ENCODE measurements around the gene ERGIC1. TPM values are rescaled to one million over a fixed set of nuclear protein-coding genes. Genes with fewer than 3 reads are reported as not detected.
"Not testable (repeated sequence)": the region's sequence is repeated elsewhere in the genome, so short reads cannot be mapped to it uniquely, and the experiment has no call there.

Gene ERGIC1
- polyA plus RNA-seq, 1 donor = 89.6 TPM

DNA sequence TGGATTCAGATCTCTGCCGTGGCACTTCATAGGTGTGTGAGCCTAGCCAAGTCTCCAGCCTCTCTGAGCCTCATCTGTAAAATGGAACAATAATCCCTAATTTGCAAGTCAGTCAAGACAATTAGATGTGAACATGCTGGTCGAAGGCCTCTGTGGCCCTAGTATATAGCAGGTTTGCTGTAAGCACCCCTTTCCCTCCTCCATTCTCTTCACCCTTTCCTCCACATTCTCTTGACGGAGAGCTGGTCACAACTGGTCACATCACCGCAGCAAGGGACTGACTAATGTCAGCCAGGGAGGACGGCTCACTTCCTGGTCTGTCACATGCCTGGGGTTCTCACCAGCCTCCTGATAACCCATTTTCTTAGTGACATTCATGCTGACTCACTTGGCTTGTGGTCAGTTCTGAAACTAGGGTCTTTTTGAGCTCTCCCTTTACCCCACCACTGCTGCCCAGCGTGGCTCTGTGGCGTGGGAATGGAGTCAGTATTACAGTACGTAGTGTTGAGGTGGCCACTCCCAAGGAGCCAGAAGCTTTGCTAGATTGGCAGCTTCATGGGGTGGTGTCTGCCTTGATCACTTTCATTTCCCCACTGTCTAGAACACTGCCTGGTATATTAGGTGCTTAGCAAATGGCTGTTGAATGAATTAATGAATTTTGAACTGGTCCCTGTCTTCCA, 47.8 kb downstream of the ERGIC1 start:
- no peak for DNase-seq

DNA sequence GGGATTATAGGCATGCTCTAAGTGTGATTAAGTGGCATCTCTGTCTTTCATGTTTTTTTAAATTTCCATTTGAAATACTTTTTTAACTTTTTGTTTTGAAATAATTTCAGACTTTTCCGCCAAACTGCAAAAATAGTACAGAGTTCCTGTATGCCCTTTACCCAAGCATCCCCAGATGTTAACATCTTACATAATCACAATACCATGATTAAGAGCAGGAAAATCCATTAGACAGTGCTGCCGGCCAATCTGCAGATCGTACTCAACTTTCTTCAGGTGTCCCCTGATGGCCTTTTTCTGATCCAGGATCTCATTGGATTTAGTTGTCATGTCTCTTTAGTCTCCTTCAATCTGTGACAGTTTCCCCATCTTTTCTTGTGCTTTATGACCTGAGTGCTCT, 49.0 kb downstream of the ERGIC1 start:
- DNase-seq = no peak

DNA sequence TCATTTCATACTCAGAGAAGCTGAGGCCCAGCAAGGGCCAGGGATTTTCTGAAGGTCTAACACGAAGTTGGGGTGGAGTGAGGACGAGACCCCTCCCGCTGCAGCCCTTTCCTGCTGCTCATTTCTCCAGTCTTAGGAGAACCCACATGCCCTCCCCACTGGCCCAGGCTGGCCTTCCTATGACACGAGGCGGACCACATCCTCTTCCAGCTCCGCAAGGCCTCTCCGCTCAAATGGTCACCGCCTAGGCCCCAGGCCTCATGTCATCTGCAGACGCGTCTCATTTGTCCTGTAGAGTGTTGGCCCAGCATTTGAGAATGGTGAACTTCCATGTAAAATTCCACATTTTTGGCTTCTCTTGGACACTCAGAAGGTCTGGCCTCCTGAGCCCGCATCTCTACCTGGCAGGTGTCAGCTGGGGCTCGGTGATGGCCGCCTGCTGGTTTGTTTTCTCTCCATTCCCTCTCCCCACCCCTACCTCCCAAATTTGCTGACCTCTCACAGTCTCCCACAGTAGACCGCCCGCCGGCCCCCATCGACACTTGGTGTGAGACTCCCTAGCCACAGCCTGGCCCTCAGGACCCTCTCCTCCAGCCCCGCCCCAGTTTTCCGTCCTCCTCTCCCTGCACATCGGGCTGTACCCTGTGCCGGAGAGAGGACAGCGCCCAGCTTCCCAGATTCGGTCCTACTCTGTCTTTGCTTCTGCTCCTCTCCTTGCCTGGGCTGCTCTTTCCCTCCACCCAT, 51.7 kb downstream of the ERGIC1 start:
- DNase-seq = no peak

DNA sequence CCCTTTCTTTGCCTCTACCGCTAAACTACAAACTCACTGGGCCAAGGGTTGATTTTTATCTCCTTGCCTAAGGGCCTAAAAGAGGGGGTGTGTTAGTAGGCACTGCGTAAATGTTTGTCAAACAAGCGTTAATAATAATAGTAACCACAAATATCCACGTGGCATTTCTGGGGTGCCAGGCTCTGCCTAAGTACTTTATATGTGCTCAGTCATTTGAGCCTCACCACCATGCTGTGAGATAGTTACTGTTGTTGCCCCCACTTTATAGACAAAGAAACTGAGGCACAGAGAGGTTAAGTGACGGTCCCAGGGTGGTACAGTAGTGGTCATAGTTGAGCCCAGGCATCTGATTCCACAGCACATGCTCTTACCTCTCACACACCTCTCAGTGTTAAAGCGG, 52.4 kb downstream of the ERGIC1 start:
- DNase-seq = no peak

DNA sequence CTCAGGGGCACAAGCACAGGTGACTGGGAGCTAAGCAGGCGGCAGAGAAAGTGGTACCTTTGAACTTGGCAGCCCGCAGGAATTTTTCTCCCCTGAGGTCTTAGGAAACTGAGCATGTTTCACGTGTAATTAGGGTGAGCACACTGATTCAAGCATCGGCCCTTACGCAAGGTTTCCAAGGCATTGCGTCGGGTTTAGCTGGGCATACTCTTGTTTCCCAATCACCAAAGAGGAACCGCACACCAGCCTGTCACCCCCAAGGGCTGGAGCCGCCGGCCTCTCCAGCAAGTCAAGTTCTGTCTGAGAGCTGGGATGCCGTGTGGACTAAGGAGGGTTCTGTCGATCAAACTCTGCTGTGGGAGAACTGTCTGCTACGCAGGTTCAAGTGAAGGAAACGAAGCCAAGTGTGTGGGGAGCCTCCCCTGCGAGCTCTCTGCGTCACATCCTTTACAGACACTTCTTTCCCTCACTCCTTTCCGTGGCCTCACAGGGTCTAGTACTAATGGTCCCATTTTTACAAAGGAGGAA, 53.0 kb downstream of the ERGIC1 start:
- DNase-seq = no peak

DNA sequence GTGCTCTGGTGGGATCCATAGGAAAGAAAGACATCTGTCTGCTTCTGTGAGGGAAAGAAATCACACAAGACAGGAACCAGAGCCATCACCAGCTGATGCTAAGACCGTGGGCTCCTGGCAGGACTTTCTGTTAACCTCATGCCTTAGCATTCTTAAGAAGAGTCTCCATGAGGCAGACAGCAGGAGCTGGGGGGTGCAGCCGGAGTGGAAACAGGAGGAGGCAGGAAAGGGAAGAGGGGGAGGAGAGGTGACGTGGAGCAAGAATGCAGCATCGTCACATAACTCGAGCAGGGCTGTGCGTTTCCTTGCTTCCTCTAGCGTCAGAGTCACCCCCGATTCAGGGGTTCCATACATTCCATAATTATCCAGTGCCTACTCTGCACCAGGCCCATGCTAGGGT, 53.6 kb downstream of the ERGIC1 start:
- DNase-seq = no peak

DNA sequence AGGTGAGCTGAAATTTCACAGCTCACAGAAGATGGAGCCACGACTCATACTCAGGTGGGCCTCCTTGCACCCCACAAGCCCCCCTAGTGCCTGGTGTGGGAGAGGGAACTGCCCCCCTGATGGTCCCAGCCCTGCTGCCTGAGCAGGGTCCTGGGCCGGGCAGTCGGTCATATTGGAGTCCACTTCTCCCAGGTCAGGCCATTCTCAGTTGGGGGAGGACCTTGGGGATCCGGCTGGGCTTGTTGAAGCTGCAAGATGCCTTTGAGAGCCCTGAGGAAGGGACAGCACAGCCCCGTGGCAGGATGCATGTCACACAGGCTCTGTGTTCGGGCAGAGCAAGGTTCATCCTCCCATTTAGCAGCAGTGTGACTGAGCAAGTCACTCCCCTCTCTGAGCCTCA, 56.6 kb downstream of the ERGIC1 start:
- DNase-seq = no peak

DNA sequence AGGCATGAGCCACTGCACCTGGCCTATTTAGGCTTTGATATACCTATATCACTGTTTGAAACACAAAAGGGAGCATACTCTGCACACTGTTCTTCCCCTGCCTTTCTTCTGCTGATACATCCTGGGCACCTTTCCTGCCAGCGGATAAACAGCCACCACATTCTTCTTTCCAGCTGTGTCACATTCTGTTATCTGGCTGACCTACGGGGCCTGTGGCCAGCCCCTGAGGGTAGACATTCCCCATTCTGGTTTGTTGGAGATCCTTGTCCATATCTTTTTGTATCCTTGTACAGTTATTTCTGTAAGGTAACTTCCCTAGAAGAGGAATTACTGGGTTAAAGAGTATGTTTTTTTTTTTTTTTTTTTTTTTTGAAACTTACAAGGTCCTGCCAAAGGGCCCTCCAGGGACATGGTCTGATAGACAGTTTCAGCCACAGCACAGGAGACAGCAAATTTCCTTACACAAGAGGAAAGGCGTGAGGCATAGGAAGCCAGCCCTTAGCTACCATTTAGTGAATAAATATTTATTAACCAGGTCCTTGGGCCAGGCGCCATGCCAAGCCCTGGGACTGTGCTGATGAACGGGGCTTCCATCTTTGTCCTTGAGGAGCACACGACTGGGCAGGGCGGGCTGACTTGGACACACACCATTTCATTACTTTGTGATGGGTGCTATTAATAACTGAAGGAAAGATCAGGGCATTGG, 57.8 kb downstream of the ERGIC1 start:
- DNase-seq = no peak

DNA sequence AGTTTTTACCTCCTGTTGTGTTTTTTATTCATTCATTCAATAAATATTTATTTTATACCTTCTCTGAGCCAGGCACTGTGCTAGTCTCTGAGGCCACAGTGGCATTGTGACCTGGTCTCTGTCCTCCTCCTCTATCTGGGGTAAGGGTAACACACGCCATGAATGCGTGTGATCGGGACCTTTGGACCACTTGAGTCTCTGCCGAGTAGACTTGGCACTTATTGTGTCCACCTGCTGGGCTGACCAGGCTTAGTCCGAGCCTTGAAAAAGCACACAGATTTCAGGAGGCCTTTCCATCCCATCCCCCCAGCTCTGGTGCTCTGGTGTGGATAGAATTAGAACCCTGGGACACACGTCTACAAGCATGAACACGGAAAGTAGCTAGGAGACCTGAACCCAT, 58.7 kb downstream of the ERGIC1 start:
- DNase-seq = no peak

DNA sequence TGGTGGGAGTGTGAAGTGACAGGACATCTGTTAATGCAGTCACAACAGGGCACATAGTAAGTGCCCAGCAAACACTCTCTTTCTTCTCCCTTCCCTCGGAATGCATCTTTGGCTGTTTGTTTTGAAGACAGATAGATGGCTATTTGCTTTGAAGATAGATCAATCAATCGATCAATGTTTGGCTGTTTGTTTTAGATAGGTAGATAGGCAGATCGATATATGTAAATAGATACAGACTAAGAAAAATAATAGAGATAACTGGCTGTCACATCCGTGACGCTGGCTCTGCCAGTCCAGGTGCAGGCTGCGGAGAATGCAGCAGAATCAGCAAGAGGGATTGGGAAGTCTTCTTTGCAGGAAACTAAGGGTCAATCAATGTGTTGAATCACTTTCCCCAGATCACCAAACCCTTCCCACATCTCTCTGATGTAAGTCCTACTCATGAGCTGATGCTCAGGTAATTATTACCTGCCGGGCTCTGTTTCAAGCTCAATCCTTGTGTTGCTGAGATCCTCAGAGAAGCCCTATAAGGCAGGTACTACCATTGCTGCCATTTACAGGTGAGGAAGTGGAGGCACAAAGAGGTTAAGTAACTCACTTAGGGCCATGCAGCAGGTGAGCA, 60.8 kb downstream of the ERGIC1 start:
- DNase-seq = no peak

DNA sequence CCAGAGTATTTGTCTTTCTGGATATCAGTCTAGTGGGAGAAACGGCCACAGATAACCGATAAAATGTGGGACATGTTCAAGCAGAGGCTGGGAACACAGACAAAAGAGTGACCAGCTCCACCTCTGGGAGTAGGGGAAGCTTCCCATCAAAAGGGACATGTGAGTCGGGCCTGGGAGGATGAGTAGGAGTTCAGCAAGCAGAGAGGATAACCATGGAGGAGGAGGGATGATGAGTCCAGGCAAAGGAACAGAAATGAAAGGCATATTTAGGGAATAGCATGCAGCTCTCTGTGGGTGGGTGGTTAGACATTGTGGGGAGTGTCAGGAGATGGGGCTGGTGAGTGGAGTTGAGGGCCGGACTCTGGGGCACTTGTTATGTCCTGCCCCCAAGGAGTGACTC, 61.5 kb downstream of the ERGIC1 start:
- DNase-seq = no peak

DNA sequence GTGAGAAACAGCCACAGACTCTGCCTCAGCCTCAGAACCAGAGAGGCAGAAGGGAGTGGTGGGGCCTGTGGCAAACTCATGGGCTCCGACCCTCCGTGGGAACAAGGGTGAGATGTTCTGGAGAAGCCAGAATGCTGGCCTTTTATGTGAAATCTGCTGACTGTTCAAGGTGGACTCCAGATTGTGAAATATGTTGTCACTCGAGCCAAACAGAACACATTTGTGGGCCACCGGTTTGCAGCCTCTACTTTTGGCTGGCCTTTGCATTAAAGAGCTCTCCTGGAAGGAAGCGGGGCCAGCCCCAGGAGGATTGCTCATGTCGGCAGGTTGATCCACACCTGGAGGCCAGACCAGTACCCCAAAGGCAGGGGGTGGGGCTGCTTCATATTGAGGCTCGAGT, 62.4 kb downstream of the ERGIC1 start:
- no peak for DNase-seq

DNA sequence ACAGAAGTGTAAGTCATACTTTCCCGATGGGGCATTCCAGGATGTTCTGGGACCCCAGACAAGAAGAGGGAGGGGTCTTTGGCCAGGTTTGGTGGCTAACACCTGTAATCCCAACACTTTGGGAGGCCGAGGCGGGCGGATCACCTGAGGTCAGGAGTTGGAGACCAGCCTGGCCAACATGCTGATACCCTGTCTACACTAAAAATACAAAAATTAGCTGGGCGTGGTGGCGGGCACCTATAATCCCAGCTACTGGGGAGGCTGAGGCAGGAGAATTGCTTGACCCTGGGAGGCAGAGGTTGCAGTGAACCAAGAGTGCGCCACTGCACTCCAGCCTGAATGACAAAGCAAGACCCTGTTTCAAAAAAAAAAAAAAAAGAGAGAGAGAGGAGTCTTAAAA, 63.0 kb downstream of the ERGIC1 start:
- DNase-seq = not testable (repeated sequence)

DNA sequence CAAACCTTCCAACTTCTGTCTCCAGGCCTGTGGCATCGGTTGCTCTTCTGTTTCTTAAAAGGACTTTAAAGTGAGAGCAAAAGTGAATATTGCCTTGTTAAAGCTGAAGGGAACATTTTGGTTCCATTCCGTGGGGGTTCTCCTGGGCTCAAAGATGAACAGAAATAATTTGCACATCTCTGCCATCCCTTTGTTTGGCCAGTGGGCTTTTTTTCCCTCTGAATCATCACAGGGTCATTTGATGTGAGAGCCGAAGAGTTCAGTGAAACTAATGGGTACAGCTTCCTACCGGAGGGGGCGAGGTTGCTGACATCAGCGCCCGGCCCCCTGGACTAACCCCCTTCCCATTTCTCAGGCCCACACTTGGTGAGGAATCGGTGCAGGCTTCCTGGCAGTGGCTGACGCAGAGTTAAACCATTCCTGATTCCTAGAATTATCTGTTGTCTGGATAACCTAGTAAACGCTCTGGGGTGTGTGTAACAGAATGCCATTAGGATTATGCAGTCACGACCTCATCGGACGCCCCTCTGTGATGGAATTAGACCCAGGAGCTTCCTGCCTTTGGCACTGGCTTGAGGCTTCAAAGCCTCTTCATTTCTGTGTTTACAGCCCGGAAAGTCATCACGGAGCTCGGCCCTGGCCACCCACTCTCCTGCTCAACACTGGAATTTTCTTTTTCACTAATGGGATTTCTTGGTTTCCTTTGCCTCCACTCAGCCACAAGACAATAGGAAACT, 63.6 kb downstream of the ERGIC1 start:
- DNase-seq = no peak

DNA sequence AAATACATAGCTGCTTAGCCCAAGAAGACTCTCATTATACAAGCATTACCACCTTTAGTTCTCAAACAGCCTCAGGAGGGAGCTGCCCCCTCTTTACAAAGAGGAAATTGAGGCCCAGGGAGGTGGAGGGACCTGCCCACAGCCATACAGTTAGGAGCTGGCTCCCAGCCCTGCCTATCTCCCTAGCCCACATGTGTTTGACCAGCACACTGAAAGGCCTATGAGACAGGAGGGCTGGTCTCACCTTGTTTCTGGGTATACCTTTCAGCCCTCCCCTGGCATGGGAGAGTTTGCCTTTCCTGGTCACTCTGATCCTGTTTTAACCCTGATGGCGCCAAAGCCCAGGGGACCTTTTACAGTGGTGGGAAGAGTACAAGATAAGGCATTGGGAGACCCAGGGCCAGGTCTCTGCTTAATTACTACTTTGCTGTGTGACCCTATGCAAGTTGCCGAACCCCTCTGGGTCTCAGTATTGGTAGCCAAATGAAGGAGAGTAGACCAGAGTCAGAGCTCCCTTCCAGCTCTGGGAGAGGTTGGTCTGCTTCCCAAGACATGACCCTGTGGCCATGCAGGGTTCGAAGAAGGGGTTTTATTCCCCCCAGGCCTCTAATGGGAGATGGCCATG, 64.3 kb downstream of the ERGIC1 start:
- DNase-seq = no peak

DNA sequence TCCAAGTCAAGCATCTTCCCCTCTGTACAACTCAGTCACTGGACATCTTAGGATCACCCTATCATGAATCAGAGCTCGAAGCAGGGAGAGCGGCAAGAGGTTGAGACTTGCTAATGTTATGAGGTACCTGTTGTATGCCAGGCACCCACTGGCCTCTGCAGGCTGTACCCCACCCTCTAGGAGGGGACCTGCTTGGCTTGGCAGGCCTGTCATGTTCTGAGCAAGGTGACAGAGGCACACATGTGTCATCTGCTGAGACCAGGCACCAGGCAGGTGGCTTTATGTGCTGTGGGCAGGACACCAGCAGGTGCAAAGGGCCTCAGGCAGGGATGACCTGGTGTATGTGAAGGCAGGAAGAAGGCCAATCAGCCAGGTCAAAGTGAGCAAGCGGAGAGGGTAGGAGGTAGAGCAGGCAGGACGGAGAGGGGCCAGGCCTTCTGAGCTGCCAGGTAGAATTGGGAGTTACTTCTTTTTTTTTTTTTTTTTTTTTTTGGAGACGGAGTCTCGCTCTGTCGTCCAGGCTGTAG, 64.9 kb downstream of the ERGIC1 start:
- no peak for DNase-seq

DNA sequence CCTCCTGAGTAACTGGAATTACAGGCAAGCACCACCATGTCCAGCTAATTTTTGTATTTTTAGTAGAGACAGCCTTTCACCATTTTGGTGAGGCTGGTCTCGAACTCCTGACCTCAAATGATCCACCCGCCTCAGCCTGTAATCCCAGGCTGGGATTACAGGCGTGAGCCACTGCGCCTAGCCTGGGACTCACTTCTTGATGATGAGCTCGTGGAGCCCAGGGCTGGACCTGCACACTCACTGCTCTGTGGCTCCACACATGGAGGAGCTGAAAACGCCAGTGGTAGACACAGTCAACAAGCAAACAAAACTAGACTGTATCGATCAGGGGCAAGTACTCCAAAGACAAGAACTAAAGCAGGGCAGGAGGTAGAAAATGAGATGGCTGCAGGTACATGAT, 65.4 kb downstream of the ERGIC1 start:
- no peak for DNase-seq

DNA sequence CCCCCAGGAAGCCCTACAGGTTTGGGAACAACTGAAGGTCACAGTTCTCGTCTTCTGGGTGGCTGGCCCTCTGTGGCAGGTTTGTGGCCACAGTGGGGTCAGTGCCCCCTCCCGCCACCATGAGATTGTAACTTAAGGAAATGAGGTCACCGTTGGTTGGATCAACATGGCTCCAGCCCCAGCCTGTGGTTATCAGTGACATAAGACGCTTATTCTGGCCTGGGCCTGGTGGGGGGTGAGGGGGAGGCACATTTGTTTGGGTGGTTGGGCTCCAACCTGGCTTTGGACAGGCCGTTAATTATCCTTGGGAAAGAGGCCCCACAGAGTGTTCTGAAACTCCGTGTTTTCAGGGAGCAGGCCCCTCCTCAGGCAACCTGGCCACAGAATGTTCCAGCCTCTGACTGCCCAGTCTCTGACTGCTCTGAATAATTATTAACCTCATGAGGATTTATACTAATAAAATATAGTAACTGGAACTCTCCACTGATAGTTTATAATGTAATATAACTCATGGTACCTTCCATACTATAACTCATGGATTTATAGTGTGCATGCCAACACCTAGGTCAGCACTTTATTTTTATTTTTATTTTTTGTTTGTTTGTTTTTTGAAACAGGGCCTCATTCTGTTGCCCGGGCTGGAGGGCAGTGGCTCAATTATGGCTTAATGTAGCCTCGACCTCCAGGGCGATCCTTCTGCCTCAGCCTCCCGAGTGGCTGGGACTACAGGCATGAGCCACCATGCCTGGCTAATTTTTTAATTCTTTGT, 67.1 kb downstream of the ERGIC1 start:
- no peak for DNase-seq

DNA sequence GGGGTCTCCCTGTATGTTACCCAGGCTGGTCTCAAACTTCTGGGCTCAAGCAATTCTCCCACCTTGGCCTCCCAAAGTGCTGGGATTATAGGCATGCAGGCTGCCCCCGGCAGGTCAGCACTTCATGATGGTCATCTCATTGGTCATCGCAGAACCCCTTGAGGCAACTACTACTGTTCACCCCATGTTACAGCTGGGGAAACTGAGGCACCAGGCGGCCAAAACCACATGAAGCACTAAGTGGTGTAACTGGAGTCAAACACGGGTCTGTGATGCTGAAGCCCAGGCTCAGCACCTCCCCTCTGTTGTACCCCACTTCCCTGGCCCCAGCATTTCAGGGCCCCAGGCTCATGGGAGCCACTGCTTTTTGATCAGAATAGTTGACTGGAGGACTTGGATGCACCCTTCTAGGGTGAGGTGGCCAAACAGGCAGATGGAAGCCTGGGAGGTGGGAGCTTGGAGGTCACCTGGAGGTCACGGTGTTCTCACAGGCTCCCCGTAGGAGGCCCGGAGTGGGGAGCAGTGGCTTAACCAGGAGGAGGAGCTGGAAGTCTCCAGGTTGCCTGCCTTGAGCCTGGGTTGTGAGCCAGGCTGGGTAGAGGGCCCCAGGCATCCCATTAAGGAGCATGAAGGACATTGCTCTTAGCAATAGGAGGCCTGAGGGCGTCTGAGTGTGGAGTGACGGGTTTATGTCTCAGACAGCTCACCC, 67.9 kb downstream of the ERGIC1 start:
- no peak for DNase-seq
